Measurements from ENCODE around the gene RHBDF2.

The RHBDF2 gene

DNA sequence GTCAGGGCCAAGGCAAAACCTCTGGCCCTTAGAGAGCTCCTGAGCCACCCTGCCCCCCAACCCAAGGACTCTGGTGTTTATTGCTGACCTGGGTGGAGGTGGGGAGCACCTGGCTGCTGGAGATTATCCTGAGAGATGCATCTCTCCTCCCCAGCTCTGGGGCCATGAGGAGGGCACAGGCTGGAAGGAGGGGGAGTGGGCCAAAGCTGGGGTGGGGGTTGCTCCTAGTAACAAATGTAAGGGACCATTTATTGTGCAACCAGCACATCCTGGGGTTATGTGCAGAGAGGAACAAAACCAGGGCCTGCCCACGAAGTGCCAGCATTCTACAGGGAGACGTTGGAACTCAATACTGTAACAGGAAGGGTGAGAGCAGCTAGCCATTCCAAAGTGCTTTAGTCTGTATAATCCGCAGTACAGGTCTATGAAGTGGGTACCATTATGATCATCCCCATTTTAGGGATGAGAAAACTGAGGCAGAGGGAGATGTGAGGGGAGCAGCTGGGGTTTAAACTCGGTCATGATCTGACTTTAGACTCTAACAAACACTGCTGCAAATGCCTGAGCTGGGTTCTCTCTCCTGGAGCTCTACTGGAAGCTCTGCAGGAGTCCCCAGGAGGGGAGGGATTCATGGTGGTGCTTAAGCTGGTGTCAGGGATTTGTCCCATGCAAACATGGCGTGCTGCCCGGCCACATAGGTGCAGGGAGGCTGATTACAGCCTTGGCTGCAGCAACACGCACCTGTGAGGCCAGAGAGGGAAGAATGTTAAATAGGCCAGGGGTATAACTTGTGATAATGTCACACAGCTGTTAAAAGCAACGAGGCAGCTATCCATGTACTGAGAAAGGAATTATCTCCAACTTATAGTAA, 1.4 kb upstream of the RHBDF2 start:
- DNase-seq: no peak

GRCh38 chr17:76501827-76502307, 644 bp upstream of the RHBDF2 start:
- no peak for DNase-seq

GRCh38 chr17:76500747-76501017, 541 bp downstream of the RHBDF2 start:
- DNase-seq: no peak

- DNase-seq: no peak
Measured at GRCh38 chr17:76500074-76500746, 1.0 kb downstream of the RHBDF2 start.

DNA sequence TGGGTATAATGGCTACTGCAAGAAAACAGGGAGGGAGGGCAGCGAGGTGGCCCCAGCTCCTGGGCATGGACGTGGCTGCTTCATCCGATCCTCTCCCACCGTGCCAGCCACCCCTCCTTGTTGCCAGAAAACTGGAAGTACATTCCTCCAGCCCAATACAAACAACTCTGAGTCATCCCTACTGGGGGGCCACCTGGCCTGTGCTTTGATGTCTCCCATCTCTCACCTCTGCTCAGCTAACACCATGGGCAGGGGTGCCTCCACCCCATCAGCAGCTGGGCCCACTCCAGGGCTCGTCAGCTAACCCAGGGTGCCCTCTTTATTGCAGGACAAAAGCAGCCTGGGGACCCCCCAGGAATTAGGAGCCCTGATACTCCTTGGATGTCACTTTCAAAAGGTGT, 2.0 kb downstream of the RHBDF2 start:
- no peak for DNase-seq

- no peak for DNase-seq
Measured at GRCh38 chr17:76498876-76499251, 2.4 kb downstream of the RHBDF2 start.

DNA sequence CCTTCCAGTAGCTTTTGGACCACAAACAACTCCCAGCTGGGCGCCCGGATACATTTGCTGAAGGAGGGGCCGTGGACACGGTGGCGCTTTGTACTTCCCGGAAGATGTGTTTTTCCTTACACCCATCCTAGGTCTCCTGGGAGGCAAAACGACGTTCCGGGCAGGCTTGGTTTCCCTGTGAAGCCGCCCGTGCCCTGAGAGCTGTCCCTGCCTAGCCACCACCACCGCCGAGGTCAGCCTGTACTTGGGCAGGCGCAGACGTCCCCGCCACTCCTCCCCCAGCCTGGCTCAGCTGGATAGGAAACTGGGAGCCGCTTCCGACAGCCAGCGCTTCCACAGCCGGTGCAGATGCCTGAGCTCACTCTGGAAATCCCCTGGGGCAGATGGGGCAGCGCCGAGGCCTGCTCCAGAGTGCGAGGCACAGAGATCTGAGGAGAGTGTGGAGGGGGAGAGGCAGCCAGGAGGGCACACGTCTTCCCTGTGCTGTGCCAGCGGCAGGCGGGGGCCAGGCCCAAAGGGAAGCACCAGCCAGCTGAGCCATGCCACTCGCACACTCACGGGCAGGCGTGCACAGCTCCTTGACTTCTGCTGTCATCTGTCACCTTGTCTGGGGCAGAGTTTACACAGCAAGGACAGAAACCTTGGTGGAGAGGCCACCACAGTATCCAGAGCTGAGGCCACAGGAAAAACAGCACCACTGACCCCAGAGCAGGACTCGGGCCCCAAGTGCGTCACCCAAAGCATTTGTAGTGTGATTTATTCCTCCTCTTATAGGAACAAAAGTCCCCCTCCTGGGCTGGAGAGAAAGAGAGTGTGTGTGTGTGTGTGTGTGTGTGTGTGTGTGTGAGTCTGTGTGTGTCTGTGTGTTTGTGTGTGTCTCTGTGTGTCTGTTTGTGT, 3.0 kb downstream of the RHBDF2 start:
- peak in 35 of 56 donors; percentile 25 to 79 (median 57) for DNase-seq

- DNase-seq: peak in 2 of 56 donors; percentile 57 to 74
Measured at GRCh38 chr17:76497699-76497978, 3.6 kb downstream of the RHBDF2 start.

DNA sequence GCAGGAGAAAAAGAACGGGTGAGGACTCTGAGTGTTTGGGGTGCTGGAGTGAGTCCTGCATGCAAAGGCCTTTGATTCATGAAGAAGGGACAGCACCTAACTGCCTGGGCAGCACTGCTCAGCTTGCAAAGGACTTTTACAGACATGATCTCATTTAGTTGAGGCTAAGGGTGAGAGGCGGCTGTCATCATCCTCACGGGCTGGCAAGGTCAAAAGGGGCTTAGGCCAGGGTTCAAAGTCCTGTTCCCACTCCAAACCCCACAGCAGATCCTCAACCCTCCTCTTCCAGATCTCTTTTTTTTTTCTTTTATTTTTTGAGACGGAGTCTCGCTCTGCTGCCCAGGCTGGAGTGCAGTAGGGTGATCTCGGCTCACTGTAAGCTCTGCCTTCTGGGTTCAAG, 4.8 kb downstream of the RHBDF2 start:
- no peak for DNase-seq

- peak in 2 of 56 donors; percentile 15 to 37 for DNase-seq
Measured at GRCh38 chr17:76495663-76496400, 5.4 kb downstream of the RHBDF2 start.

DNA sequence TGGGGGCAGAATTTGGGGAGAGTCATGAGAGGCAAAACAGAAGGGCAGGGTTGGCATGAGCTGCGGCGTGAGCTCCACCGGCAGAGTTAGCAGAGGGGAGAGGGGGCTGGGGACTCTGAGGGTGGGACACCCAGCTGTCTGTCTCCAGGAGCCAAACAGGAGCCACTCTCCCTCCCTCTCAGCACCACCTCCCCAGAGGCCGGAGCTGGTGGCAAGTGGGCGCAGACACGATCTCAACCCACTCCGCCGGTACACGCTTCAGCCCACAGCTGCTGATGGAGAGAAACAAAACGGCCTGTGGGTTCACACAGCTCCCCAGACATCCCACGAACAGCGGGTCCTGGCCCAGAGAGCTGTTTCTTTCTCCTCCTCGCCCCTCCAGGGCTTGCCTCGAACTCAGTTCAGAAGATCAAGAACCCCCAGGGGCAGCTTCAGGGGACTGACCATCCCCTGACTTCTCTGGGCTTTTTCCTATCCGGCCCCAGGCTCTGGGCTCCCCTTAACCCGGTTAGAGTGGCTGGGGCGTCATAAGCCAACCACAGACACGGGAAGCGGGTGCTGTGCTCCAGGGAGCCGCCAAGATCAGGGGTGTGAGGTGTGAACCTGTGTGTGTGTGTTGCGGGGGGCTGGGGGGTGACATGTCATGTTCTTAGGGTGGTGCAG, 7.6 kb downstream of the RHBDF2 start:
- DNase-seq: no peak

DNA sequence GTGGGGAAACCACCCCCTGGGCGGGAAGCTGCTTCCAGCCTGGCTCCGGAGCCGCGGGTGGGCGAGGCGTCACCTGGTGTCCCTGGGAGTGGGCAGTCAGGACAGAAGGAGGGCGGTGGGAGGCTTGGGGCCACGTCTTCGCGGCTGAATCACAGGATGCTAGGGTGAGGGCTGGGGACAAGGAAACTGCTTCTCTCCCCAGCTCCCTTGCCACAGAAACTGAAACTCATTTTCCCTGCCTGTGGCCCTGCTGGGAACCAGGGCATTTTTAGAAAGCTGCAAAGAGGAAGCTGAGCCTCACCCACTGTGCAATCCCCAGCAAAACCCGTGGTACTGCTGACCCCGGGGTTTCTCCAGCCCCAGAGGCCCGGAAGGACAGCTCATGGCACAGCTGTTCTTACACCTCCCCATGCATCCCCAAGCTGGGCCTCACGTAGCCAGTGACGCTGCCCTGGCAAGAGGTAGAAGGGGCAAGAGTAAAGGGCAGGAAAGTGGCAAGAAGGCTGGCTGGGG, 8.2 kb downstream of the RHBDF2 start:
- DNase-seq: peak in 33 of 56 donors; percentile 16 to 66 (median 36)

GRCh38 chr17:76492123-76492988, 8.9 kb downstream of the RHBDF2 start:
- no peak for DNase-seq

GRCh38 chr17:76491271-76492122, 9.7 kb downstream of the RHBDF2 start:
- DNase-seq: no peak

GRCh38 chr17:76490112-76490710, 11.0 kb downstream of the RHBDF2 start:
- DNase-seq: no peak

DNA sequence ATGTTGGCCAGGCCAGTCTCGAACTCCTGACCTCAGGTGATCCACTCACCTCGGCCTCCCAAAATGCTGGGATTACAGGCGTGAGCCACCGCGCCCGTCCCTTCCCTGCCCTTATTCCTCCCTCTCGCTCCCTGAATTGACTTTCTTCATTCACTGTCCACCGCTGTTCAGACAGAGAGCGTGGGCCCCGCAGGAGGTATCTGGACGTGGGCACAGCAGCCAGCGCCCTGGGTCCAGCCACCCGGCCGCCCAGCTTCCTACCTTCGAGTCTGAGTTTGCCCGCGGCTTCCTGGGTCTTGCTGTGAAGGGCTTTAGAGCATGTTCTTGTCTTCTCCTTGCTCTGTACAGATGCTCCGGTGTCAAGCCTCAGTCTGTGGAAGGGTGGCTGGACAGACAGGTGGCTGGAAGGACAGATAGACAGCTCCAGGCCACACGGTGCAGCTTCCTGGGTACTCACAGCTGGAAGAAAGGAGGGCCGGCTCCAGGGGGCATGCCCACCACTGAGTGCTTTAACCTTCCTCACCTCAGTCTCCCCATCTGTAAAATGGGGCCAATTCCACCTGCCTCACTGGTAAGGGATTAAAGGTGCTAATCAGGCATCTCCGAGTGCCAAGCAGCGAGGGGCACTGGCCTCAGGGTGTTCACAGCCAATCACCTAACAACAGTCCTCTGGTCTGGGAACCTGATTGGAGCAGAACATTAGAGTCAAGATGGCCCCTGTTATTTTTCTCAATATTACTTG, 13.6 kb downstream of the RHBDF2 start:
- no peak for DNase-seq

DNA sequence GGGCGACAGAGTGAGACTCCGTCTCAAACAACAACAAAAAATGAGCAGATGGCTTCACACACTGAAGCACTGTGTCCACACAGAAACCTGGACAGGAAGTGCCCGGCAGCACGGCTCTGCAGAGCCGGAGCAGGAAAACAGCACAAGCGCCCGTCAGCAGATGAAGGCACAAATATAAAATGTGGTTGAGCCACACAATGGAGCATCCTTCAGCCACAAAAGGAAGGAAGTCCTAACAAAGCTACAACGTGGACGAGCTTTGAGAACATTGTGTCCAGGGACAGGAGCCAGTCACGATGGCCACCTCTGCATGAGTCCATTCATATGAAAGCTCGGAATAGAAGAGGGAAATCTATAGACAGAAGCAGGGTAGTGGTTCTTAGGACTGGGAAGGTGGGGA, 15.7 kb downstream of the RHBDF2 start:
- DNase-seq: peak in 26 of 56 donors; percentile 16 to 66 (median 35)
